Stimulated activated CD4-positive, alpha-beta T cell treated with anti-CD3 and anti-CD28 coated beads, Interleukin-4, amount 100 ng/mL, for 48 hours (primary cell): ENCODE data around the gene NPR1.
"Not testable (repeated sequence)": the region's sequence is repeated elsewhere in the genome, so short reads cannot be mapped to it uniquely, and the experiment has no call there.

Experiments used
- DNase-seq, 2 donors: peaks; one replicate each; pipeline ENCODE4 v3.0.0-alpha.2; 2020; ENCODE audit warnings: low read depth in 2 of 2

Gene NPR1

GRCh38 chr1:153724634-153725033 lies 46.1 kb downstream of the NPR1 start:
- not testable (repeated sequence) for DNase-seq

DNA sequence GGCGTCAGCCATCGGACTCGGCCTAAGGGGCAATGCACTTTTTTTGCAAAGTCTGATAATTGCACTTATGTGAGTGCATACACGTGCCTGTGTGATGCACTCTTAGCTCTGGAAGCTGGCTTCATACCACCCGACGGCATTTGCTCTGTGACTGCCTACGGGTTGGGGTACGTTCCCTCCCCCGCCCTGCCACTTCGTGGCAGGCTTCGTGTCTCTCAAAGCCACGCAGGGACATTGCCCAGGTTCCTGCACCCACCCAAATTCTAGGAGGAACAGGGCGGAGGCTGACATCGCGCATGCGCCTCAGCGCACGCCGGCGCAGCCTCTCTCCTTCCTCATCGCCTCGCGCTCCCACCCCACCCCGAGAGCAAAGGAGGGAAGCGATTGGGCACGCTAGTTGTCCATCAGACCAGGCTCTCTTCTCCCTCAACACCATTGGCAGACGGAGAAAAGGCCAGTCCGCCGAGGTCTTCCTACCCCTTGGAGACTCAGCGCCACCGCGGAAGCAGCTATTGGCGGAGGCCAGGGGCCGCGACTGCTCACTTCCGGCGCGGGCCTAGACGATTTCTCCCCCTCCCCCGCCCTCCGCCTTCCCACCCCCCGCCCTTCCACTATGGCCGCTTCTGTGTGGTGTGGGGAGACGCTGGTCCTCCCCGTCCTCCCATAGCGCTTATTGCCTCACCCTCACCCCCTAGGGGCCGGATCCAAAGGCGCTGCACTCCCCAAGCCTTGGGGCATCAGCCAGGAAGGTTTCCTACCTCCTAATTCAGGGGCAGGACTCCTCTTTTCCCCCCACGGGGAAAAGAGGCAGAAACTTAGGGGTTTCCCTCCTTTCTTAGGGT lies 49.2 kb downstream of the NPR1 start, which contains the start of gene INTS3:
Gene INTS3 (plus strand): TSS at position 588 of the 842 bp plus-strand sequence. CDS start 585 bp downstream, outside the sequence.
- peak; percentile 97 to 99 for DNase-seq

DNA sequence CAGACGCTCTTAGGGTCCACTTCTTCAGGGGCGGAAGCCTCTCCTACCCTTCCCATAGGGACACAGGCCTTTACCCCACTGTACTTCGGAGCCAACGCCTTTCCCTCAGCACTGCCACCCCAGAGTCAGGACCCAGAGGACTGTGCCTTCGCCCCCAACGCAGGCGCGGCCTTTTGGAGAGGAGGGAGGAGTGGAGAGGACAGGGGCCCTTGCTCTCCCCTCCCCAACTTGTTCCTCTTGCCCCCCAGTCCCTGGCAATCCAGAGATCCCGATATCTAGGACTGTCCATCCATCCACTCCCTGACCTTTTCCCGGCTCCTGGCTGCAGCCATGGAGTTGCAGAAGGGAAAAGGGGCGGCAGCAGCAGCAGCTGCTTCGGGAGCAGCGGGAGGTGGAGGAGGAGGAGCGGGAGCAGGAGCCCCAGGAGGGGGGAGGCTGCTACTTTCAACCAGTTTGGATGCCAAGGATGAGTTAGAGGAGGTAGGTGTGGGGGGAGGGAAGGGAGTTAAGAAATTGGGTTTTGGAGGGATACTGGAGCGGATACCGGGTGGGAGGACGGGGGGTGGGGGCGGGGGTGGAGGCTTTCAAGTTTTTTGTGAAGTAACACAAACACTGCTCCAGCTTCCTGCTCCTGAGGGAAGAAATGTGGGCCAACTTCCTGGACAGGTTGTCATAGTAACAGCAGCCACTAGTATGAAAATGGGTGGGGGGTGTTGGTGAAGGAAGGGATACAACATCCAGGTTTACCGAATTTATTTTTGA lies 50.0 kb downstream of the NPR1 start:
- DNase-seq = peak in 1 of 2 donors; percentile 17

- no peak for DNase-seq
These were observed 52.0 kb downstream of the NPR1 start for GRCh38 chr1:153730468-153730988.

DNA sequence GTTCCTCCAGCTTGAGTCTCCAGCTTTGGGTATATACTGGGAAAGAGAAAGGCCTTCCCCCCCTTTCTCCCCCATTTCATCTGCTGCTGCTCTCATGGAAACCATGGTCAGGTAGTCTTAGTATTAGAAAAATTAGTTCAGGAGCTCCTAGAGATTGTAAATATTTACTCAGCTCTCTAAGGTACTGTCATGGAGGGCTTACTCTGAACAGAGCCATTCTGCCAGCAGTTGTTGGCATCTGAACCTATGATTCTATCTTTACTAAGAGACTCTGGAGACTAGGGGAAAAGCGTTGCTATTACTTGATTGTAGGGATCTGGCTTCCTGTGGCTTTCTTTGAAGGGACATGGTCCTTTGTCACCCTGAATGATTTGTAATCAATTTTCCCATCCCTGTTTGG lies 55.5 kb downstream of the NPR1 start:
- no peak for DNase-seq

GRCh38 chr1:153734396-153735089 lies 56.1 kb downstream of the NPR1 start:
- DNase-seq = no peak

- DNase-seq = no peak
These were observed 56.6 kb downstream of the NPR1 start for GRCh38 chr1:153735090-153735420.

DNA sequence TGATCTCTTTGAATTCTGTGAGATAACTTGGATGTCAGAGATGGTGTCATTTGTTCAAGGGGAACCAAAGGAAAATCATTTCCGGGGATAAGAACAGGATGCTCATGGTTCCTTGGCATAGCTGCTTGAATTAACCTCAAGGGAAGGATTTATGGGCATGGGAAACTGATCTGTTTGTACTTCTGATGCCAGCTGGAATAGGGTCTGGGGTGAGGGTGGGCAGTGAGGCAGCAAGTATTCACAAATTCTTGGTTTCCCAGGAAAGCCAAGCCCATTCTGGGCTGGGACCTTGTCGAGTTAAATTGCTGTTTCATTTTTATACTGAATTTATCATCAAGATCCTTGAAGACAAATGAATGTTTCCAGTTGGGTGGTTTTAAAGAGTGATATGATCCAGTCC lies 63.5 kb downstream of the NPR1 start:
- DNase-seq = no peak

DNA sequence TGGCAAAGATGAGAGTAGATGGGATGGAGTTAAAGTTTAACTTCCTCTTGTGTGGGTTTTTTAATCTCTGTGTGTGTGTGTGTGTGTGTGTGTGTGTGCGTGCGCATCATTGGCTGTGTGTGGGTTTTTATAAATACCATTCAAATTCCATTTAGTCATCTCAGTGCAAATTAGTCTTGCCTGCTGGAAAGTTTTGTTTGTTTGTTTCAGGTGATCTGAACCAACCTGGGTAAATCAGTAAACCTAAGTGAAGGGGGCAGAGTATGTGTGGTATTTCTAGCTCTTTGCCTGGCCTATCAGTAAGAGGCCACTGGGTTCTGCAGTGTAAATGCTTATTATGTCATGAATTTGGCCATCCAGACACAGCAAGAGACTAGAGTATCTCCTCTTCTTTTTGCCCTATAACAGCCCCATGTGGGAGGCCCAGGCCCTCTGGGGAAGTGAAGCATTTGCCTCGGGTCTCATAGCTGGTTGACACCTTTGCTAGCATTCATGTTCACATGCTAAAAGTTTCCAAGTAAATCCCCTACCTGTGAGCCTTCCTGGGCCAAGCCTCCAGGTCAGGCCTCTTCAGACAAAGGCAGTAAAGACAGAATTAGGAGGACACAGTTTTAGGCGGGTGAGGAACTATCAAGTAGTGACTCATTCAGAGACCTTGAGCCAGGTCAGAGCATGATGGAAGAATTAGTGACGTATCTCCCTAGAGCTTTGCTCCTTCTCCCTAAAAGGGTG lies 64.1 kb downstream of the NPR1 start:
- DNase-seq = no peak
